Measurements from ENCODE around the gene PPP6R2. TPM values are rescaled to one million over a fixed set of nuclear protein-coding genes. Genes with fewer than 3 reads are reported as not detected.
A peak's percentile ranks its signal among the peaks of the same experiment; 100 is the strongest.
"Not testable (repeated sequence)": the region's sequence is repeated elsewhere in the genome, so short reads cannot be mapped to it uniquely, and the experiment has no call there.

The PPP6R2 gene
- total RNA-seq, 1 donor from 2014 or later: 75.5 TPM

DNA sequence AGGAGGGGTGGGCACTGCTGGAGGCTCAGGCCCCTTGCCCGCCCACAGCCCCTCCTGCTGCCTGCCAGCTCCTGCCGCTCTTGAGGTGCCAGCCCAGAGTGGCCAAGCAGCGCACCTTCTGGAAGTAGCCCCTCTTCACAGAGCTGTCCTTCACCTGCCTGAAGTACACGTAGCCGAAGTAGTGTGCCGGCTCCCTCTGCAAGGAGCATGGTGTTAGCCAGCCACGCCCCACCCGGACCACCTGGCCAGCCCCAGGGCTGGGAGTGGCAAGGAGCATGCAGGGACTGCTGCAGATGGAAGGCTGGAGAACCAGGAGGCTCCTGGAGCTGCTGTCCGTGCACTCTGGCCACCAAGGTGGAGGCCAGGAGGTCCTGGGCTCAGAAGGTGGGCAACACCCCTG is 25.9 kb upstream of the PPP6R2 start:
- no peak for DNase-seq (ENCODE audit: low spot score)

- no peak for DNase-seq (ENCODE audit: low spot score)
Observed at GRCh38 chr22:50317674-50318073, 25.5 kb upstream of the PPP6R2 start.

DNA sequence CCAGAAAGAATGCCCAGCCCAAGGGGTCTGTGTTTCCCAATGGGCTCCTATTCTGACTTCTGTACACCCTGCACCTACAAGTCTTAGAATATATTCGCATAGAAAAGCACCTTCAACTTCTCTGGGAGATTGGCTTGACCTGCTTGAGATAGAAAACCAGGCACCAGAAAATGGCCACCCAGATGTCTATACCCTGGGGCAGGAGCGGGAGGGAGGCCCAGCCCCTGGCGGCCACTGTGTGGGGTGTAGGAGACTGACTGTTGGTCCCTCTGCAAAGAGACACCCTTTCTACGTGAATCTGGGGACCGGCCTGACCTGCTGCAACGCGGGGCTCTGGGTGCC is 24.8 kb upstream of the PPP6R2 start:
- no peak for DNase-seq (ENCODE audit: low spot score)

GRCh38 chr22:50318698-50319411 is 24.3 kb upstream of the PPP6R2 start:
- no peak for DNase-seq (ENCODE audit: low spot score)

DNA sequence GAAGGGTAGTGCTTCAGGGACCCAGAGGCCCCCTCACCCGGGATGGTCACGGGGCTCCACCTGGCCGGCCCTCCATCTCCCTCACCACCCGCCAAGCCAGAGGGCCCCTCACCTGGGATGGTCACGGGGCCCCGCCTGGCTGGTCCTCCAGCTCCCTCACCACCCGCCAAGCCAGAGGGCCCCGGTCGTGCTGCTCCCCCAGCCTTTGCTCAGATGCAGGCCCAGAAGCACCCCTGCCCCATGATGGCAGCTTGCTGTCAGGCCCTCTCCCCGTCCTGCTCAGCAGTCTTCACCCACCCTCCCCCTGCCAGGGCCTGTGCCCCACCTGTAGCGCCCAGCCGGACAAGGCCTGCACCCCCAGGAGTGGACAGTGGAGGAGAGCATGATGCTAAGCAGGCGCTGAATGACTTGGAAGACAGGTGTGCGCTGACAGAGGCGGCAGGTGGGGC is 23.6 kb upstream of the PPP6R2 start:
- no peak for DNase-seq (ENCODE audit: low spot score)

GRCh38 chr22:50320116-50320515 is 23.0 kb upstream of the PPP6R2 start:
- no peak for DNase-seq (ENCODE audit: low spot score)

DNA sequence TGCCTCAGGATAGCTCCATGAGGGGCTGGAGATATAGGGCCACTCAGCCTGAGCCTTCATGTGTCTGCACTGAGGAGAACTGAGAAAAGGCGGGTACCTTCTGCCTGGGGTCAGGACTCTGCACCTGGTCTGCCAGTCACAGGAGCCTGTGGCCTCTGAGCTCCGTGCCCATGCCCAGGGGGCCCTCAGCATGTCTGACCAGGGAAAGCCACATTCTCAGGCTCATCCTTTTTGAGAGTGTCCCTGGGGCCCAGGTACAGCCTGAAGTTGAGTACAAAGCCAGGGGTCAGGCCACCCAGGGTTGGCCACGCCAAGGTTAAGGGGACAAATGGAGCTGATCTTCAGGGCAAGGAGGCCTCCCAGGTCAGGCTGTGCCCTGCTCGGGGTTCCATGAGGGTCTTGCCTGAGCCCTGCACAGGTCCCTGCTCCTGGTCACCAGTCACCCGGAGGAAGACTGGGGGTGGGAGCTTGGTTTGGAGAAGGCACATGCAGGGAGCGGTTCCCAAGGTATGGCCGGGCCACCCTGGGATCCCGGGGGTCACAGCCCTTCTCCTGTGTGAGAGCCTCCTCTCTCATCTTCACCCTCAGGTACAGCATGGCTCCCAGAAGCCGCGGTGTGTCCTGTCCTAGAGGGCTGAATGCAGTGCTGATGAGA is 22.3 kb upstream of the PPP6R2 start:
- no peak for DNase-seq (ENCODE audit: low spot score)

DNA sequence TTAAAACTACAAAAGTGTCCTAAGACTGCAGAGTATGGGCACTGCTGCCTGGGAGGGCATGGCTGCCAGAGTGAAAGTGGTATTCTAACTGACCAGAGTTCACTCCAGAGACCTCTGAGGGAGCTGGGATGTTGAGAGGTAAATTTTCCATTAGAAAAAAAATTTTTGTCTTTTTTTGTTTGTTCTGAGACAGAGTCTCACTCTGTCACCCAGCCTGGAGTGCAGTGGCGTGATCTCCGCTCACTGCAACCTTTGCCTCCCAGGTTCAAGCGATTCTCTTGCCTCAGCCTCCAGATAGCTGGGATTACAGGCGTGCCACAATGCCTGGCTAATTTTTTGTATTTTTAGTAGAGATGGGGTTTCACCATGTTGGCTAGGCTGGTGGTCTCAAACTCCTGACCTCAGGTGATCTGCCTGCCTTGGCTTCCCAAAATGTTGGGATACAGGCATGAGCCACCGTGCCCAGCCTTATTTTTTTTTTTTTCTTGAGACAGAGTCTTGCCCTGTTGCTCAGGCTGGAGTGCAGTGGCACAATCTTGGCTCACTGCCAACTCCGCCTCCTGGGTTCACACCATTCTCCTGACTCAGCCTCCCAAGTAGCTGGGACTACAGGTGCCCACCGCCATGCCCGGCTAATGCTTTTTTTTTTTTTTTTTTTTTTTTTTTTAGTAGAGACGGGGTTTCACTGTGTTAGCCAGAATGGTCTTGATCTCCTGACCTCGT is 20.6 kb upstream of the PPP6R2 start:
- DNase-seq (ENCODE audit: low spot score): not testable (repeated sequence)

DNA sequence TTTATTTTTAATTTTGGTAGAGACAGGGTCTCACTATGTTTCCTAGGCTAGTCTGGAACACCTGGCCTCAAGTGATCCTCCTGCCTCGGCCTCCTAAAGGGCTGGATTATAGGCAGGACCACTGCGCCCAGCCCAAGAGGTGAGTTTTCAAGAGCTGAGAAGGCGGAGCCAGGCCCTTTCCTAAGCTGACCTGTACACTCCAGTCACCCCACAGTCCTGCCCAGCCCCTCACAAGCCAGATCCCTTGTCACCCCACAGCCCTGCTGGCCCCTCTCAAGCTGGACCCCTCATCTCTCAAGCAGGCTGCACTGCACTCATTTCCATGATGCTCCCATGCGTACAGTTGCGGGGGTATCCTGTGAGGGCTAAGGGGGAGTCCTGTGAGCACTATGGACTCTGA is 19.2 kb upstream of the PPP6R2 start:
- DNase-seq (ENCODE audit: low spot score): no peak

DNA sequence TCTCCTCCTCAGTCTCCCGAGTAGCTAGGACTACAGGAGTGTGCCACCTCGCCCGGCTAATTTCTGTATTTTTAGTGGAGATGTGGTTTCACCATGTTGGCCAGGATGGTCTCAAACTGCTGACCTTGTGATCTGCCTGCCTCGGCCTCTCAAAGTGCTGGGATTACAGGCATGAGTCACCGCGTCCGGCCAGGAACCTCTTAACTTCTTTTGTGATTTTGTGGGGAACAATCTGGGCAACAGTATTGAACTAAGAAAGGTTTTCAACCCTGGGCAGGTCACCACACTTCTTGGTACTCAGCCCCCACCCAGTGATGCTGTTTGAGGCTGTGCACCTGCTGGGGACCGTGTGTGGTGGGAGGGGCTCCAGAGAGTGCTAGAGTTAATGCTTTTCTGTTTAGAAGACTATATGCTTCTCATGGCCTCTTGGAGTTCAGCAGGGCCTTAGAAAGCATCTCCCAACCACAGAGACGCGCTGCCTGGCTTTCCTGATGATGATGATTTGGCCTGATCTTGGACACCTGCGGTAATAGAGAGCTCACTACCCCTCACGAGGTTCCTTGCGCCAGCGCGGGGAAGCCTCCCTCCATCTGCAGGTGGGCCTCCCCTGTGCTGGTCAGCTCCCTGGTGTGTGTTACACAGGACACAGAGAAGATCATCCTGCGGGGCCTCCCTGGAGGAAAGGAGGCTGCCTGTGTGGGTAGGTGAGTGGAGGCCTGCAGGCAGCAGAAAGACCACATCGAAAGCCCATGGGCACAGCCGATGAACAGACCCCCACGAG is 17.5 kb upstream of the PPP6R2 start:
- no peak for DNase-seq (ENCODE audit: low spot score)

GRCh38 chr22:50326225-50326955 is 16.7 kb upstream of the PPP6R2 start:
- no peak for DNase-seq (ENCODE audit: low spot score)

DNA sequence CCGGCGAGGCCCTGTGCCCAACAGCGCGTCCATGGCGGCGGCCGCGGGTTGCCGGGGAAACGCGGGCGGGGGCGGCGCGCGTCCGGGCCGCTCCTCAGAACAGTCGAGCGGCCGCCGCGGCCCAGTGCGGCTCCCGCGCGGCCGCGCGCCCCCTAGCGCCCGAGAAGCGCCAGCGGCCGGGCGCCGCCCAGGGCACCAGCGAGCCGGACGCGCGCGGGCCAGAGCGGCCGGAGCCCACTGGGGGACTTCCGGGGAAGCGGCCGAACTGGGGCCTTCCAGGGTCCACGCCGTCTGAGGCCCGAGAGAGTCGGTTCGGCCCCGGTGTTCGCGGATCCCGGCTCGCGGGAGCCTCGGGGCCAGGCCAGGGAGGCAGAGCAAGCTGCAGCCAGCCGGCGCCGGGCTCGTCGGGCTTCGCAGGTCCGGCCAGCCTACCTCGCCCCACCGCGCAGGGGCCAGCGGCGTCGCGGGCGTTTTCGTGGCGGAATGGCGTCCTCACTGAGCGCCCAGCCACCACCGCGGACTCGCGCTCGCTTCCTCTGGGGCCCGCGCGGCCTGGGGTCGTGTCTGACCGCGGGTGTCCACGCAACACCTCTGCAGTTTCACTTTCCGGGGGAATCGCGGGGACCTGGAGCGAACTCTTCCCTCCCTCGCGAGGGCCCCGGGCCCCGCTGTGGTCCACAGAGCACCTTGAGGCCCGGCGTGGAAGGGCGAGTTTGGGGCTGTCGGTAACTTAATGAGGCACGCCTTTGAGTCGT is 16.0 kb upstream of the PPP6R2 start, which contains the start of gene DENND6B:
TSS of gene DENND6B (minus strand) at position 57 of the 755 bp plus-strand sequence. CDS start at position 33, 24 bp downstream.
- DNase-seq (ENCODE audit: low spot score): peak; percentile 81

- DNase-seq (ENCODE audit: low spot score): no peak
Observed at GRCh38 chr22:50327711-50328019, 15.5 kb upstream of the PPP6R2 start.

- DNase-seq (ENCODE audit: low spot score): no peak
Observed at GRCh38 chr22:50329236-50329635, 13.9 kb upstream of the PPP6R2 start.

GRCh38 chr22:50334433-50334832 is 8.7 kb upstream of the PPP6R2 start:
- DNase-seq (ENCODE audit: low spot score): not testable (repeated sequence)

DNA sequence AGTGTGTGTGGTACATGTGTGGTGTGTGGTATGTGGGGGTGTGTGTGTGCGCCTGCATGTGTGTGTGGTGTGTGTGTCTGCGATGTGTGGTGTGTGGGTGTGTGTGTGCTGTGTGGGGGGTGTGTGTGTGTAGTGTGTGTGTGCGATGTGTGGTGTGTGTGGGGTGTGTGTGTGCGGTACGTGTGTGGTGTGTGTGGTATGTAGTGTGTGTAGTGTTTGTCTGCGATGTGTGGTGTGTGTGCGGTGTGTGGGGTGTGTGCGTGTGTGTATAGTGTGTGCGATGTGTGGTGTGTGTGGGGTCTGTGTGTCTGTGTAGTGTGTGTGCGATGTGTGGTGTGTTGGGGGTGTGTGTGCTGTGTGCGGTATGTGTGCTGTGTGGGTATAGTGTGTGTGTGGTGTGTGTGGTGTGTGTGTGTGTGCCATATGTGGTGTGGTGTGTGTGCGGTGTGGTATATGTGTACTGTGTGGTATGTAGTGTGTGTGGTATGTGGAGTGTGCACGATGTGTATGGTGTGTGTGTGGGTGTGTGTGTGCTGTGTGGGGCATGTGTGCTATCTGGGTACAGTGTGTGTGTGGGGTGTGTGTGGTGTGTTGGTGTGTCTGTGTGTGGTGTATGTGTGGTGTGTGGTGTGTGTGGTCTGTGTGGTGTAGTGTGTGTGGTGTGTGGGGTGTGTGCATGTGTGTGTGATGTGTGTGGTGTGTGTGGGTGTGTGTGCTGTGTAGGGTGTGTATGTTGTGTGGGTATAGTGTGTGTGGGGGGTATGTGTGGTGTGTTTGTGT is 5.7 kb upstream of the PPP6R2 start:
- DNase-seq (ENCODE audit: low spot score): no peak

GRCh38 chr22:50338042-50338573 is 5.0 kb upstream of the PPP6R2 start:
- DNase-seq (ENCODE audit: low spot score): no peak

GRCh38 chr22:50338860-50339462 is 4.2 kb upstream of the PPP6R2 start:
- DNase-seq (ENCODE audit: low spot score): no peak
